Natural killer cell treated with Interleukin-12 subunit alpha and Interleukin-12 subunit beta and Interleukin-15 and Interleukin-18, amount 100 ng/mL, for 72 hours (primary cell): ENCODE measurements around the gene ASAH2. TPM values are rescaled to one million over a fixed set of nuclear protein-coding genes. Genes with fewer than 3 reads are reported as not detected.
A peak's percentile ranks its signal among the peaks of the same experiment; 100 is the strongest.

Experiments used
- ATAC-seq, 2 donors: fragments of 150-1000 bp; cut with Tn5 transposase in 1 of 2; sonication (Bioruptor Pico), chemical (Tn5 transposase) in 1 of 2; 2 replicates each; pipeline ENCODE4 v1.10.0; 2021
- DNase-seq: peaks from one replicate; pipeline ENCODE4 v3.0.0; 2022; ENCODE audit warnings: low spot score
- H3K27ac Mint-ChIP-seq, 2 donors: 1 replicate in 1 of 2; 2 replicates in 1 of 2; pipeline ENCODE4 v1.8.0; 2022; ENCODE audit warnings: mixed read lengths in 2 of 2, mild to moderate bottlenecking in 1 of 2, moderate library complexity in 1 of 2
- H3K27me3 Mint-ChIP-seq, 2 donors: 1 replicate in 1 of 2; 2 replicates in 1 of 2; pipeline ENCODE4 v1.8.0; 2022; ENCODE audit warnings: mixed read lengths in 2 of 2
- H3K36me3 Mint-ChIP-seq: one replicate; pipeline ENCODE4 v1.8.0; 2022; ENCODE audit warnings: mixed read lengths
- H3K4me1 Mint-ChIP-seq, 2 donors: 1 replicate in 1 of 2; 2 replicates in 1 of 2; pipeline ENCODE4 v1.8.0; 2022; ENCODE audit warnings: low read depth in 2 of 2, mixed read lengths in 2 of 2, mild to moderate bottlenecking in 1 of 2
- H3K4me3 Mint-ChIP-seq: one replicate; pipeline ENCODE4 v1.8.0; 2022; ENCODE audit warnings: mixed read lengths
- H3K9me3 Mint-ChIP-seq: 2 replicates; pipeline ENCODE4 v1.8.0; 2022; ENCODE audit warnings: mixed read lengths
- total RNA-seq, 2 donors: library from RNA; stranded (reverse); gene quantifications; one replicate each; pipeline ENCODE4 v1.2.3, GENCODE V29; 2022

The ASAH2 gene
- total RNA-seq, 2 donors from 2014 or later, result 6.0 to 6.1 TPM

GRCh38 chr10:50234486-50234885 lies 16.8 kb downstream of the ASAH2 start:
- Mint-ChIP-seq H3K4me1 (no peaks in the 10 kb centered on the region), H3K36me3 (no peaks in the 10 kb centered on the region), H3K4me3 (no peak overlapping the region), H3K27ac (no peak overlapping the region), H3K27me3 (peaks cover 21 to 40% of the 10 kb centered on the region in 2 donors), H3K9me3 (no peaks in the 10 kb centered on the region)
- ATAC-seq (no peak), DNase-seq (no peak)

DNA sequence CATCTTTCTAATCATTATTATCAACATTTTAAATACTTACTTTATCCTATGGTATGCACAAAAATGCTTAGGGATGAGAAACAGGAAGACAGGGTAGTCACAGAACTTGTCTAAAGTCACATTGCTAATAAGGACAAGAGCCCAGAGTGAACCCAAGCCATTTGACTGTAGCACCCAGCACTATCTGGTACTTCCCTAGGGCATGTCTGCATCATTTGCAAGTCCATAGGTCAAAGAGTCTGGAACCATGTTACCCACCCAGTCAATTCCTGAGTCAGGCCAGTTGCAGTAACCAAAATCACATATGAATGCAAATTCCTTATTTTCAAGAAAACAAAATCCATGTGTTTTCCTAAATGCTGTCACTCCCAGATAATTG lies 19.1 kb downstream of the ASAH2 start:
- H3K27me3 Mint-ChIP-seq, result peaks cover 28 to 46% of the 10 kb centered on the region in 2 donors
- no peaks in the 10 kb centered on the region for H3K9me3 Mint-ChIP-seq

GRCh38 chr10:50231515-50232260 lies 19.6 kb downstream of the ASAH2 start:
- no peak for DNase-seq
- H3K4me1 Mint-ChIP-seq, result no peaks in the 10 kb centered on the region

More for the DNA sequence above, 19.1 kb downstream of the ASAH2 start:
- Mint-ChIP-seq H3K4me1 (no peaks in the 10 kb centered on the region), H3K27ac (no peak overlapping the region), H3K4me3 (no peak overlapping the region), H3K36me3 (no peaks in the 10 kb centered on the region)
- no peak for ATAC-seq
- DNase-seq, result no peak

DNA sequence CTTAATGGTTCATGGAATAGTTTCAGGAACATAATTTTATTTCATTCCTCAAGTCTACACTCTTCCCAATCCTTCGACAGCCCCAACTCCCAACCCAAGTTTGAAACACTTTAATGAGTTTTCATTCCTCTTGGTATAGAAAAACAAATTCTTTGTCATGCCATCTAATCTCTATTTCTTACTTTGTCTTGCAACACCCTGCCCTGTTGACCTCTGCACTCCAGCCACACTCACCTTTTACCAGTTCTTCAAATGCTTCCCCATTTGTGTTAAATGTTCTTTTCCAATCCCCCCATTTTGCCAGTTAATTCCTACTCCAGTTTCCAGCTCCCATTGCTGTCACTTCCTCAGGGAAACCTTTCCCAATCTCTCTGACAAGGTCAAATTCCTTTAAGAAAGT lies 21.9 kb downstream of the ASAH2 start:
- Mint-ChIP-seq H3K9me3 (no peaks in the 10 kb centered on the region), H3K4me3 (no peak overlapping the region), H3K27me3 (peaks cover 27 to 37% of the 10 kb centered on the region in 2 donors), H3K27ac (no peak overlapping the region), H3K4me1 (no peaks in the 10 kb centered on the region), H3K36me3 (no peaks in the 10 kb centered on the region)
- ATAC-seq, result no peak
- no peak for DNase-seq

More at GRCh38 chr10:50231515-50232260, 19.6 kb downstream of the ASAH2 start:
- H3K27ac Mint-ChIP-seq, result no peak overlapping the region
- no peaks in the 10 kb centered on the region for H3K9me3 Mint-ChIP-seq
- H3K27me3 Mint-ChIP-seq, result peaks cover 31 to 52% of the 10 kb centered on the region in 2 donors
- H3K4me3 Mint-ChIP-seq, result no peak overlapping the region
- no peak for ATAC-seq
- H3K36me3 Mint-ChIP-seq, result no peaks in the 10 kb centered on the region

- Mint-ChIP-seq H3K9me3 (no peaks in the 10 kb centered on the region), H3K27ac (no peak overlapping the region), H3K4me3 (no peak overlapping the region), H3K36me3 (no peaks in the 10 kb centered on the region), H3K27me3 (peaks cover 24 to 32% of the 10 kb centered on the region in 2 donors), H3K4me1 (no peaks in the 10 kb centered on the region)
- ATAC-seq (no peak), DNase-seq (no peak)
These were observed 22.6 kb downstream of the ASAH2 start for GRCh38 chr10:50228672-50229071.

- ATAC-seq (no peak), DNase-seq (no peak)
- Mint-ChIP-seq H3K27me3 (peaks cover 27 to 36% of the 10 kb centered on the region in 2 donors), H3K4me1 (no peaks in the 10 kb centered on the region), H3K36me3 (no peaks in the 10 kb centered on the region), H3K27ac (no peak overlapping the region), H3K4me3 (no peak overlapping the region), H3K9me3 (no peaks in the 10 kb centered on the region)
These were observed 24.7 kb downstream of the ASAH2 start for GRCh38 chr10:50226610-50227009.

GRCh38 chr10:50224330-50224952 lies 26.9 kb downstream of the ASAH2 start:
- H3K4me3 Mint-ChIP-seq, result no peak overlapping the region
- peaks cover 23 to 38% of the 10 kb centered on the region in 2 donors for H3K27me3 Mint-ChIP-seq
- H3K36me3 Mint-ChIP-seq, result no peaks in the 10 kb centered on the region
- no peak overlapping the region for H3K27ac Mint-ChIP-seq
- peak; percentile 70 to 83 for ATAC-seq
- no peaks in the 10 kb centered on the region for H3K4me1 Mint-ChIP-seq
- H3K9me3 Mint-ChIP-seq, result no peaks in the 10 kb centered on the region
- no peak for DNase-seq

DNA sequence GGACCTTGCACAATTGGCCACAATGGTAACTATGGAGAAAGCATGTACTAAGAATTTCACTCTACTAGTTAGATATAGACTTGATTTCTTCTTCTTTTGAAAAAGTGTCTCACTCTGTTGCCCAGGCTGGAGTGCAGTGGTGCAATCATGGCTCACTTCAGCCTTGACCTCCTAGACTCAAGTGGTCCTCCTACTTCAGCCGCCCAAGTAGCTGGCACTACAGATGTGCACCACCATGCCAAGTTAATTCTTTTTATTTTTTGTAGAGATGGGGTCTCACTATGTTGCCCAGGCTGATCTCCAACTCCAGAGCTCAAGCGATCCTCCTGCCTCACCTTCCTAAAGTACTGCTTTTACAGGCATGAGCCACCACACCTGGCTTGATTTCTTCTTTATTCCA lies 29.1 kb downstream of the ASAH2 start:
- H3K9me3 Mint-ChIP-seq, result no peaks in the 10 kb centered on the region
- no peaks in the 10 kb centered on the region for H3K36me3 Mint-ChIP-seq
- H3K27ac Mint-ChIP-seq, result no peak overlapping the region
- H3K4me1 Mint-ChIP-seq, result no peaks in the 10 kb centered on the region
- DNase-seq (no peak), ATAC-seq (no peak)
- H3K27me3 Mint-ChIP-seq, result peaks cover 13 to 18% of the 10 kb centered on the region in 2 donors
- H3K4me3 Mint-ChIP-seq, result no peak overlapping the region

GRCh38 chr10:50221470-50221869 lies 29.8 kb downstream of the ASAH2 start:
- Mint-ChIP-seq H3K4me3 (no peak overlapping the region), H3K27me3 (peaks cover 10 to 12% of the 10 kb centered on the region in 2 donors), H3K27ac (no peak overlapping the region), H3K36me3 (no peaks in the 10 kb centered on the region), H3K9me3 (no peaks in the 10 kb centered on the region), H3K4me1 (no peaks in the 10 kb centered on the region)
- ATAC-seq, result no peak
- no peak for DNase-seq

GRCh38 chr10:50219646-50220045 lies 31.7 kb downstream of the ASAH2 start:
- H3K4me1 Mint-ChIP-seq, result no peaks in the 10 kb centered on the region
- ATAC-seq (no peak), DNase-seq (no peak)
- H3K36me3 Mint-ChIP-seq, result no peaks in the 10 kb centered on the region
- no peak overlapping the region for H3K27ac Mint-ChIP-seq
- H3K9me3 Mint-ChIP-seq, result no peaks in the 10 kb centered on the region
- H3K27me3 Mint-ChIP-seq, result peaks cover 12 to 14% of the 10 kb centered on the region in 2 donors
- no peak overlapping the region for H3K4me3 Mint-ChIP-seq

- no peak overlapping the region for H3K4me3 Mint-ChIP-seq
- peaks cover 12 to 14% of the 10 kb centered on the region in 2 donors for H3K27me3 Mint-ChIP-seq
- H3K9me3 Mint-ChIP-seq, result no peaks in the 10 kb centered on the region
- ATAC-seq, result no peak
- H3K36me3 Mint-ChIP-seq, result no peaks in the 10 kb centered on the region
- H3K27ac Mint-ChIP-seq, result no peak overlapping the region
- H3K4me1 Mint-ChIP-seq, result no peaks in the 10 kb centered on the region
- no peak for DNase-seq
These were observed 32.1 kb downstream of the ASAH2 start for GRCh38 chr10:50219200-50219599.

DNA sequence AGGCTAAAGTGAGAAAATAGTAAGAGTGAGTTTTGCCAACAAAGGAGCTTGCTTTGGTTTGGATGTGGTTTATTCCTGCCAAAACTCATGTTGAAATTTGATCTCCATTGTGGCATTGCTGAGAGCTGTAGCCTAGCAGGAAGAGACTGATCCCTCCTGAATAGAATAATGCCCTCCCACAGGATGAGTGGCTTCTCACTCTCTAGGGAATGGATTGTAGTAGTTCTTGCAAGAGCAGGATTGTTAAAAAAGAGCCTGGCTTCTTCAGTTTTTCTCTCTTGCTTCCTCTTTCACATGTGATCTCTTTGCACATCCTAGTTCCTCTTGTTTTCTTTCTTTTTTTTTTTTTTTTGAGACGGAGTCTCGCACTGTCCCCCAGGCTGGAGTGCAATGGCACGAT lies 34.4 kb downstream of the ASAH2 start:
- DNase-seq (no peak), ATAC-seq (no peak)
- no peaks in the 10 kb centered on the region for H3K9me3 Mint-ChIP-seq
- no peaks in the 10 kb centered on the region for H3K36me3 Mint-ChIP-seq
- no peak overlapping the region for H3K4me3 Mint-ChIP-seq
- peaks cover 11 to 16% of the 10 kb centered on the region in 2 donors for H3K27me3 Mint-ChIP-seq
- no peak overlapping the region for H3K27ac Mint-ChIP-seq
- H3K4me1 Mint-ChIP-seq, result no peaks in the 10 kb centered on the region

GRCh38 chr10:50216418-50216817 lies 34.9 kb downstream of the ASAH2 start:
- no peak for DNase-seq
- H3K27ac Mint-ChIP-seq, result no peak overlapping the region
- H3K9me3 Mint-ChIP-seq, result no peaks in the 10 kb centered on the region
- H3K4me3 Mint-ChIP-seq, result no peak overlapping the region
- ATAC-seq, result no peak
- H3K27me3 Mint-ChIP-seq, result peaks cover 6 to 12% of the 10 kb centered on the region in 2 donors
- no peaks in the 10 kb centered on the region for H3K36me3 Mint-ChIP-seq
- H3K4me1 Mint-ChIP-seq, result no peaks in the 10 kb centered on the region

DNA sequence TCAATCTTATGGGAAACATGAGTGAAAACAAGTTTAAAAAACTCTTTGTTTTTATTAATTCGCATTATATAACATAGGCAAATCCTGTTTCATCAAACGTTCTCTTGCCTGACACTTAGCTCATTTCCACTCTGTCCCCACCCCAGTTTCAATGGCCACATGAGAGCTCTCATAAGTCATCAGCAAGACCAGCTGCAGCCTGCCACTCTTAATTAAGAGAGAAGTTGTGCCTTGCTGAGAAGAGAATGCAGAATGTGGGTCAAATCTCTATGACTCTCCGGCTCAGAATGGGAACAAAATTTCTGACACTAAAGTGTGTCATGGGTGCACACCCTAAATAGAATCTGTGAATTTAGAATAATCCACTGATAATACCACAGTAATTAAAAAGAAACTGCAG lies 39.6 kb downstream of the ASAH2 start:
- Mint-ChIP-seq H3K9me3 (no peaks in the 10 kb centered on the region), H3K36me3 (no peaks in the 10 kb centered on the region), H3K27me3 (peaks cover 11 to 19% of the 10 kb centered on the region in 2 donors), H3K4me3 (no peak overlapping the region), H3K4me1 (no peaks in the 10 kb centered on the region), H3K27ac (no peak overlapping the region)
- DNase-seq (no peak), ATAC-seq (no peak)
